ENCODE measurements around the gene CCNK.

The CCNK gene

GRCh38 chr14:99554184-99554583 lies 73.0 kb downstream of the CCNK start:
- DNase-seq (ENCODE audit: low spot score): no peak

GRCh38 chr14:99554757-99555531 lies 73.7 kb downstream of the CCNK start:
- no peak for DNase-seq (ENCODE audit: low spot score)

- no peak for DNase-seq (ENCODE audit: low spot score)
These were observed 75.1 kb downstream of the CCNK start for GRCh38 chr14:99556134-99556791.

GRCh38 chr14:99559286-99559990 lies 78.2 kb downstream of the CCNK start:
- DNase-seq (ENCODE audit: low spot score): no peak

- DNase-seq (ENCODE audit: low spot score): no peak
These were observed 79.2 kb downstream of the CCNK start for GRCh38 chr14:99560403-99560802.

- DNase-seq (ENCODE audit: low spot score): no peak
These were observed 79.9 kb downstream of the CCNK start for GRCh38 chr14:99560922-99561683.

- DNase-seq (ENCODE audit: low spot score): no peak
These were observed 80.7 kb downstream of the CCNK start for GRCh38 chr14:99561864-99562263.
